ENCODE data around the gene TRAPPC12.
A peak's percentile ranks its signal among the peaks of the same experiment; 100 is the strongest.

TRAPPC12 gene

GRCh38 chr2:3414133-3414860 is 34.8 kb downstream of the TRAPPC12 start:
- TF ChIP-seq CTCF (conservative IDR thresholded peaks at IDR 0.05; ENCODE audit: control insufficient read depth, insufficient read depth, low read depth, low read length) = no peak
- no peak overlapping the region for H3K4me3 ChIP-seq (ENCODE audit: control insufficient read depth, low read depth, low read length)

GRCh38 chr2:3418766-3419404 is 39.4 kb downstream of the TRAPPC12 start:
- no peak overlapping the region for H3K4me3 ChIP-seq (ENCODE audit: control insufficient read depth, low read depth, low read length)
- no peak for TF ChIP-seq CTCF (conservative IDR thresholded peaks at IDR 0.05; ENCODE audit: control insufficient read depth, insufficient read depth, low read depth, low read length)
- DNase-seq (ENCODE audit: low read depth) = no peak

More at GRCh38 chr2:3414133-3414860, 34.8 kb downstream of the TRAPPC12 start:
- DNase-seq (ENCODE audit: low read depth) = no peak

- no peak for TF ChIP-seq CTCF (conservative IDR thresholded peaks at IDR 0.05; ENCODE audit: control insufficient read depth, insufficient read depth, low read depth, low read length)
- DNase-seq (ENCODE audit: low read depth) = no peak
- H3K4me3 ChIP-seq (ENCODE audit: control insufficient read depth, low read depth, low read length) = no peak overlapping the region
Observed at GRCh38 chr2:3420076-3420768, 40.7 kb downstream of the TRAPPC12 start.

GRCh38 chr2:3420769-3421397 is 41.4 kb downstream of the TRAPPC12 start:
- no peak overlapping the region for H3K4me3 ChIP-seq (ENCODE audit: control insufficient read depth, low read depth, low read length)
- DNase-seq (ENCODE audit: low read depth) = peak; percentile 13
- TF ChIP-seq CTCF (conservative IDR thresholded peaks at IDR 0.05; ENCODE audit: control insufficient read depth, insufficient read depth, low read depth, low read length) = no peak

GRCh38 chr2:3421580-3421979 is 42.1 kb downstream of the TRAPPC12 start:
- TF ChIP-seq CTCF (conservative IDR thresholded peaks at IDR 0.05; ENCODE audit: control insufficient read depth, insufficient read depth, low read depth, low read length) = no peak
- H3K4me3 ChIP-seq (ENCODE audit: control insufficient read depth, low read depth, low read length) = no peak overlapping the region
- DNase-seq (ENCODE audit: low read depth) = no peak

GRCh38 chr2:3422161-3422779 is 42.8 kb downstream of the TRAPPC12 start:
- no peak for DNase-seq (ENCODE audit: low read depth)
- TF ChIP-seq CTCF (conservative IDR thresholded peaks at IDR 0.05; ENCODE audit: control insufficient read depth, insufficient read depth, low read depth, low read length) = no peak
- no peak overlapping the region for H3K4me3 ChIP-seq (ENCODE audit: control insufficient read depth, low read depth, low read length)

All from fibroblast of mammary gland (primary cell).